ENCODE results near the gene NCOA5. TPM values are rescaled to one million over a fixed set of nuclear protein-coding genes. Genes with fewer than 3 reads are reported as not detected.

The NCOA5 gene
- total RNA-seq, 3 donors from 2014 or later (not counting 1 experiment from before 2014, with no cell fraction given) = 8.8 to 18.4 (median 18.0) TPM

GRCh38 chr20:46088409-46089166, 1.2 kb downstream of the NCOA5 start:
- intact Hi-C loops (cut with micrococcal nuclease) = loop anchor here (5.0 kb wide), 2 partner anchors 66 to 314 kb away; no protein-coding TSS in a partner anchor
- peak overlapping the region; percentile 71 for H3K27ac ChIP-seq (ENCODE audit: low read length)
- TF ChIP-seq, protein P1, sequence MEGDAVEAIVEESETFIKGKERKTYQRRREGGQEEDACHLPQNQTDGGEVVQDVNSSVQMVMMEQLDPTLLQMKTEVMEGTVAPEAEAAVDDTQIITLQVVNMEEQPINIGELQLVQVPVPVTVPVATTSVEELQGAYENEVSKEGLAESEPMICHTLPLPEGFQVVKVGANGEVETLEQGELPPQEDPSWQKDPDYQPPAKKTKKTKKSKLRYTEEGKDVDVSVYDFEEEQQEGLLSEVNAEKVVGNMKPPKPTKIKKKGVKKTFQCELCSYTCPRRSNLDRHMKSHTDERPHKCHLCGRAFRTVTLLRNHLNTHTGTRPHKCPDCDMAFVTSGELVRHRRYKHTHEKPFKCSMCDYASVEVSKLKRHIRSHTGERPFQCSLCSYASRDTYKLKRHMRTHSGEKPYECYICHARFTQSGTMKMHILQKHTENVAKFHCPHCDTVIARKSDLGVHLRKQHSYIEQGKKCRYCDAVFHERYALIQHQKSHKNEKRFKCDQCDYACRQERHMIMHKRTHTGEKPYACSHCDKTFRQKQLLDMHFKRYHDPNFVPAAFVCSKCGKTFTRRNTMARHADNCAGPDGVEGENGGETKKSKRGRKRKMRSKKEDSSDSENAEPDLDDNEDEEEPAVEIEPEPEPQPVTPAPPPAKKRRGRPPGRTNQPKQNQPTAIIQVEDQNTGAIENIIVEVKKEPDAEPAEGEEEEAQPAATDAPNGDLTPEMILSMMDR (IDR thresholded peaks at IDR 0.05) = no peak
- H3K27me3 ChIP-seq (ENCODE audit: control insufficient read depth, insufficient read depth, low read length) = no peaks in the 10 kb centered on the region
- ATAC-seq (no peak), DNase-seq (peak in 1 of 2 donors; percentile 28)
- 7% methylated on average over 20 of the region's 22 CpGs for WGBS (ENCODE audit: insufficient coverage)
- Mint-ChIP-seq H3K4me1 (peaks cover 55 to 56% of the 10 kb centered on the region in 2 donors), H3K4me3 (peak overlapping the region; percentile 90), H3K27me3 (ENCODE audit: low read depth in 2 of 2) (no peaks in the 10 kb centered on the region), H3K9me3 (no peaks in the 10 kb centered on the region), H3K27ac (peak overlapping the region; percentile 93 to 94), H3K36me3 (no peaks in the 10 kb centered on the region)
- peak overlapping the region; percentile 66 for H3K4me3 ChIP-seq (ENCODE audit: low read length)
- no peaks in the 10 kb centered on the region for H3K36me3 ChIP-seq (ENCODE audit: control insufficient read depth, insufficient read depth, low read length)
- H3K4me1 ChIP-seq (ENCODE audit: control insufficient read depth, insufficient read depth, low read length) = peaks cover 8% of the 10 kb centered on the region
- no peaks in the 10 kb centered on the region for H3K9me3 ChIP-seq (ENCODE audit: control insufficient read depth, insufficient read depth, low read length)

DNA sequence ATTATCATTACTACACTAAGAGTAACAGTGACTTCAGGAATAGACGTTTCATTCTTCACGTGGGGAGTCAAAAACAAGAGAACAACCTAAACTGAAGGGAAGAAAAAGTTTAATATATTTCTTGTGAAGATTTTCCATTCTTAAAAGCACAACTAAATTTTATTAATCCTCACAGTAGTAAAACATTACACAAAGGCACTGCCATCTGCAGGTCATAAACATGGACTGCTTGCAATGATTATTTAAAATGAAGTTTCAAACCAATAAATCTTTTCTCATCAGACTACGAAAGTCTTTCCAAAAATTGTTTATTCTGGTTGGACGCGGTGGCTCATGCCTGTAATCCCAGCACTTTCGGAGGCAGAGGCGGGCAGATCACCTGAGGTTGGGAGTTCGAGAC, 2.6 kb downstream of the NCOA5 start:
- TF ChIP-seq, protein P1 (IDR thresholded peaks at IDR 0.05) = peak; percentile 21
- no peaks in the 10 kb centered on the region for H3K36me3 ChIP-seq (ENCODE audit: control insufficient read depth, insufficient read depth, low read length)
- H3K4me1 ChIP-seq (ENCODE audit: control insufficient read depth, insufficient read depth, low read length) = peaks cover 8% of the 10 kb centered on the region
- Mint-ChIP-seq H3K27ac (peak overlapping the region; percentile 49 to 54), H3K36me3 (no peaks in the 10 kb centered on the region), H3K4me1 (peaks cover 68 to 70% of the 10 kb centered on the region in 2 donors), H3K9me3 (no peaks in the 10 kb centered on the region), H3K27me3 (ENCODE audit: low read depth in 2 of 2) (no peaks in the 10 kb centered on the region), H3K4me3 (peak overlapping the region; percentile 55)
- WGBS (ENCODE audit: insufficient coverage) = 92% methylated on average over 6 of the region's 8 CpGs
- H3K4me3 ChIP-seq (ENCODE audit: low read length) = no peak overlapping the region
- no peaks in the 10 kb centered on the region for H3K9me3 ChIP-seq (ENCODE audit: control insufficient read depth, insufficient read depth, low read length)
- intact Hi-C loops (cut with micrococcal nuclease) = loop anchor here (5.0 kb wide), 2 partner anchors 65 to 315 kb away; no protein-coding TSS in a partner anchor
- DNase-seq = peak in 1 of 2 donors; percentile 25
- H3K27me3 ChIP-seq (ENCODE audit: control insufficient read depth, insufficient read depth, low read length) = no peaks in the 10 kb centered on the region
- H3K27ac ChIP-seq (ENCODE audit: low read length) = no peak overlapping the region
- ATAC-seq = no peak

- 84% methylated on average over 3 of the region's 4 CpGs for WGBS (ENCODE audit: insufficient coverage)
- Mint-ChIP-seq H3K36me3 (no peaks in the 10 kb centered on the region), H3K27ac (no peak overlapping the region), H3K4me1 (peaks cover 69 to 75% of the 10 kb centered on the region in 2 donors), H3K27me3 (ENCODE audit: low read depth in 2 of 2) (no peaks in the 10 kb centered on the region), H3K9me3 (no peaks in the 10 kb centered on the region), H3K4me3 (no peak overlapping the region)
- Histone ChIP-seq H3K27ac (ENCODE audit: low read length) (no peak overlapping the region), H3K27me3 (ENCODE audit: control insufficient read depth, insufficient read depth, low read length) (no peaks in the 10 kb centered on the region), H3K4me1 (ENCODE audit: control insufficient read depth, insufficient read depth, low read length) (peaks cover 8% of the 10 kb centered on the region), H3K4me3 (ENCODE audit: low read length) (no peak overlapping the region), H3K9me3 (ENCODE audit: control insufficient read depth, insufficient read depth, low read length) (no peaks in the 10 kb centered on the region), H3K36me3 (ENCODE audit: control insufficient read depth, insufficient read depth, low read length) (no peaks in the 10 kb centered on the region)
- ATAC-seq (no peak), DNase-seq (no peak)
- intact Hi-C loops (cut with micrococcal nuclease) = loop anchor here (5.0 kb wide), 2 partner anchors 63 to 317 kb away; no protein-coding TSS in a partner anchor
- TF ChIP-seq, protein P1 (IDR thresholded peaks at IDR 0.05) = no peak
Measured at GRCh38 chr20:46085179-46085851, 4.4 kb downstream of the NCOA5 start.
